HUES6 (cell line): ENCODE data around the gene ULK4.

Experiments used
- H3K27ac ChIP-seq: 2 replicates; pipeline ENCODE4 v1.7.0; 2013; ENCODE audit warnings: low read depth, mild to moderate bottlenecking, low read length, inconsistent platforms
- H3K27me3 ChIP-seq: 2 replicates; pipeline ENCODE4 v1.6.1; 2013; ENCODE audit warnings: low read length; ENCODE audit not compliant: control insufficient read depth, insufficient read depth
- H3K36me3 ChIP-seq: 2 replicates; pipeline ENCODE4 v1.6.1; 2013; ENCODE audit warnings: low read length; ENCODE audit not compliant: control insufficient read depth, insufficient read depth
- H3K4me1 ChIP-seq: 2 replicates; pipeline ENCODE4 v1.6.1; 2013; ENCODE audit warnings: low read length; ENCODE audit not compliant: control insufficient read depth, insufficient read depth
- H3K4me3 ChIP-seq: 2 replicates; pipeline ENCODE4 v1.5.1; 2013; ENCODE audit warnings: low read depth, low read length
- H3K9ac ChIP-seq: one replicate; pipeline ENCODE4 v1.6.1; 2013; ENCODE audit warnings: mild to moderate bottlenecking, low read length
- H3K9me3 ChIP-seq: 2 replicates; pipeline ENCODE4 v1.6.1; 2013; ENCODE audit warnings: low read depth, low read length; ENCODE audit not compliant: control insufficient read depth, insufficient read depth

ULK4 gene

GRCh38 chr3:41243183-41243582 lies 718.7 kb downstream of the ULK4 start:
- no peak overlapping the region for H3K27ac ChIP-seq
- no peak overlapping the region for H3K4me3 ChIP-seq
- H3K4me1 ChIP-seq: no peaks in the 10 kb centered on the region
- no peaks in the 10 kb centered on the region for H3K27me3 ChIP-seq
- H3K36me3 ChIP-seq: peaks cover 42% of the 10 kb centered on the region
- H3K9ac ChIP-seq: no peak overlapping the region
- H3K9me3 ChIP-seq: no peaks in the 10 kb centered on the region

GRCh38 chr3:41241800-41242571 lies 719.9 kb downstream of the ULK4 start:
- no peaks in the 10 kb centered on the region for H3K9me3 ChIP-seq
- H3K9ac ChIP-seq: no peak overlapping the region
- H3K4me1 ChIP-seq: no peaks in the 10 kb centered on the region
- H3K27me3 ChIP-seq: no peaks in the 10 kb centered on the region
- no peak overlapping the region for H3K4me3 ChIP-seq
- peaks cover 54% of the 10 kb centered on the region for H3K36me3 ChIP-seq
- no peak overlapping the region for H3K27ac ChIP-seq

- Histone ChIP-seq H3K4me3 (no peak overlapping the region), H3K9ac (no peak overlapping the region), H3K27me3 (no peaks in the 10 kb centered on the region), H3K36me3 (peaks cover 62% of the 10 kb centered on the region), H3K4me1 (peaks cover 6% of the 10 kb centered on the region; the same call in 1 of the 2 replicates), H3K9me3 (no peaks in the 10 kb centered on the region), H3K27ac (no peak overlapping the region)
Observed at GRCh38 chr3:41241161-41241560, 720.7 kb downstream of the ULK4 start.

GRCh38 chr3:41239587-41239986 lies 722.3 kb downstream of the ULK4 start:
- Histone ChIP-seq H3K9me3 (no peaks in the 10 kb centered on the region), H3K4me3 (no peak overlapping the region), H3K9ac (no peak overlapping the region), H3K4me1 (peaks cover 22% of the 10 kb centered on the region), H3K36me3 (peaks cover 75% of the 10 kb centered on the region), H3K27me3 (no peaks in the 10 kb centered on the region), H3K27ac (no peak overlapping the region)

GRCh38 chr3:41237907-41238306 lies 724.0 kb downstream of the ULK4 start:
- Histone ChIP-seq H3K27ac (no peak overlapping the region), H3K4me1 (peaks cover 36% of the 10 kb centered on the region), H3K9me3 (no peaks in the 10 kb centered on the region), H3K9ac (no peak overlapping the region), H3K27me3 (no peaks in the 10 kb centered on the region), H3K4me3 (no peak overlapping the region), H3K36me3 (peaks cover 92% of the 10 kb centered on the region)

GRCh38 chr3:41236228-41236627 lies 725.7 kb downstream of the ULK4 start:
- Histone ChIP-seq H3K27ac (0 out of 2 replicates have a peak overlapping the region, but pooled peaks have one; percentile 42), H3K4me1 (peaks cover 40% of the 10 kb centered on the region), H3K4me3 (no peak overlapping the region), H3K9ac (no peak overlapping the region), H3K36me3 (peaks cover 97% of the 10 kb centered on the region), H3K9me3 (no peaks in the 10 kb centered on the region), H3K27me3 (no peaks in the 10 kb centered on the region)

GRCh38 chr3:41234823-41235721 lies 726.8 kb downstream of the ULK4 start:
- Histone ChIP-seq H3K27ac (no peak overlapping the region), H3K9ac (no peak overlapping the region), H3K4me1 (peaks cover 40% of the 10 kb centered on the region)

GRCh38 chr3:41224120-41224806 lies 737.6 kb downstream of the ULK4 start:
- no peak overlapping the region for H3K9ac ChIP-seq

More at GRCh38 chr3:41234823-41235721, 726.8 kb downstream of the ULK4 start:
- H3K36me3 ChIP-seq: peaks cover 96% of the 10 kb centered on the region
- no peaks in the 10 kb centered on the region for H3K9me3 ChIP-seq
- H3K4me3 ChIP-seq: no peak overlapping the region
- H3K27me3 ChIP-seq: no peaks in the 10 kb centered on the region

GRCh38 chr3:41223691-41224090 lies 738.2 kb downstream of the ULK4 start:
- H3K36me3 ChIP-seq: peaks cover 50% of the 10 kb centered on the region
- H3K27ac ChIP-seq: no peak overlapping the region
- H3K4me3 ChIP-seq: no peak overlapping the region
- H3K4me1 ChIP-seq: peaks cover 3% of the 10 kb centered on the region
- no peaks in the 10 kb centered on the region for H3K27me3 ChIP-seq
- H3K9ac ChIP-seq: no peak overlapping the region
- no peaks in the 10 kb centered on the region for H3K9me3 ChIP-seq

More at GRCh38 chr3:41224120-41224806, 737.6 kb downstream of the ULK4 start:
- peaks cover 56% of the 10 kb centered on the region for H3K36me3 ChIP-seq
- no peaks in the 10 kb centered on the region for H3K9me3 ChIP-seq
- no peaks in the 10 kb centered on the region for H3K27me3 ChIP-seq
- H3K4me1 ChIP-seq: peaks cover 3% of the 10 kb centered on the region
- H3K27ac ChIP-seq: no peak overlapping the region
- no peak overlapping the region for H3K4me3 ChIP-seq

GRCh38 chr3:41223078-41223477 lies 738.8 kb downstream of the ULK4 start:
- H3K36me3 ChIP-seq: peaks cover 44% of the 10 kb centered on the region
- H3K27ac ChIP-seq: no peak overlapping the region
- peaks cover 3% of the 10 kb centered on the region for H3K4me1 ChIP-seq
- H3K9me3 ChIP-seq: no peaks in the 10 kb centered on the region
- H3K4me3 ChIP-seq: no peak overlapping the region
- no peaks in the 10 kb centered on the region for H3K27me3 ChIP-seq
- H3K9ac ChIP-seq: no peak overlapping the region
